Vagina (tissue), 2 donors: Measurements from ENCODE around the gene MT1A. TPM values are rescaled to one million over a fixed set of nuclear protein-coding genes. Genes with fewer than 3 reads are reported as not detected.

ENCODE experiments used
- DNase-seq, 2 donors: peaks; one replicate each; pipeline ENCODE4 v3.0.0-alpha.2; 2017; ENCODE audit errors: extremely low spot score in 2 of 2
- H3K27ac ChIP-seq: fragments of 200-600 bp; sonication (generic); one replicate; pipeline ENCODE4 v1.5.1; 2019
- H3K27me3 ChIP-seq: fragments of 200-600 bp; sonication (generic); one replicate; pipeline ENCODE4 v1.5.1; 2019
- H3K36me3 ChIP-seq, 2 donors: fragments of 200-600 bp; sonication (generic); one replicate each; pipeline ENCODE4 v1.5.1; 2017 to 2019
- H3K4me1 ChIP-seq: fragments of 200-600 bp; sonication (generic); one replicate; pipeline ENCODE4 v1.5.1; 2019
- H3K4me3 ChIP-seq, 2 donors: fragments of 200-600 bp; sonication (generic); 1 replicate in 1 of 2; 2 replicates in 1 of 2; pipeline ENCODE4 v1.5.1; 2016 to 2019
- H3K9me3 ChIP-seq: fragments of 200-600 bp; sonication (generic); one replicate; pipeline ENCODE4 v1.5.1; 2019
- CTCF ChIP-seq, 3 experiments: fragments of 450-650 bp in 2 of 3; fragments of 200-600 bp in 1 of 3; sonication (generic) in 1 of 3; IDR thresholded peaks; one replicate each; pipeline ENCODE4 v1.5.1; 2017 to 2019; ENCODE audit warnings: antibody characterized with exemption in 3 of 3, mild to moderate bottlenecking in 2 of 3, moderate library complexity in 2 of 3
- POLR2A ChIP-seq, 2 donors: fragments of 450-650 bp; IDR thresholded peaks; one replicate each; pipeline ENCODE4 v1.6.1; 2017; ENCODE audit warnings: antibody characterized with exemption in 2 of 2, mild to moderate bottlenecking in 2 of 2, moderate library complexity in 2 of 2
- POLR2AphosphoS5 ChIP-seq, 2 donors: sonication (generic); formaldehyde crosslinking; IDR thresholded peaks; one replicate each; pipeline ENCODE4 v1.9.0; 2017; ENCODE audit warnings: antibody characterized with exemption in 2 of 2, mild to moderate bottlenecking in 2 of 2, low read depth in 1 of 2; ENCODE audit not compliant: insufficient read depth in 1 of 2
- intact Hi-C: fragments of 100-400 bp; cut with DNase I; formaldehyde crosslinking; loops from one replicate; pipeline ENCODE4 v1.15.1; 2023
- total RNA-seq: library from RNA; depleted of rRNA; stranded (reverse); fragments of >200 nt; gene quantifications from one replicate; pipeline ENCODE4 v1.2.3, GENCODE V29; 2016

MT1A gene
- total RNA-seq, 1 donor from 2014 or later: 110 TPM

- intact Hi-C loops: loop anchor here (2.0 to 5.0 kb wide), 2 partner anchors 56 to 77 kb away; partner anchors contain the start of gene MT1E
- Histone ChIP-seq H3K27ac (peak overlapping the region; percentile 80), H3K9me3 (no peaks in the 10 kb centered on the region), H3K4me1 (peaks cover 24% of the 10 kb centered on the region), H3K4me3 (peak overlapping the region; percentile 59 to 75), H3K36me3 (no peaks in the 10 kb centered on the region), H3K27me3 (no peaks in the 10 kb centered on the region)
- no peak for DNase-seq
- TF ChIP-seq CTCF (IDR thresholded peaks at IDR 0.05): no peak
- peak in 1 of 2 donors; percentile 54 for TF ChIP-seq POLR2AphosphoS5 (IDR thresholded peaks at IDR 0.05; ENCODE audit: insufficient read depth in 1 of 2, low read depth in 1 of 2)
- no peak for TF ChIP-seq POLR2A (IDR thresholded peaks at IDR 0.05)
Observed at GRCh38 chr16:56683424-56684172, 45.1 kb downstream of the MT1A start.

- Histone ChIP-seq H3K4me3 (peak overlapping the region in 1 of 2 donors; percentile 59), H3K9me3 (no peaks in the 10 kb centered on the region), H3K27me3 (no peaks in the 10 kb centered on the region), H3K4me1 (peaks cover 24% of the 10 kb centered on the region), H3K27ac (peak overlapping the region; percentile 80), H3K36me3 (no peaks in the 10 kb centered on the region)
- TF ChIP-seq CTCF (IDR thresholded peaks at IDR 0.05) (no peak), POLR2AphosphoS5 (IDR thresholded peaks at IDR 0.05; ENCODE audit: insufficient read depth in 1 of 2, low read depth in 1 of 2) (no peak), POLR2A (IDR thresholded peaks at IDR 0.05) (no peak)
- intact Hi-C loops: loop anchor here (5.0 kb wide), 1 partner anchor 57 kb away; the partner anchor contains the start of gene MT1E
- DNase-seq: no peak
Observed at GRCh38 chr16:56684256-56684925, 45.9 kb downstream of the MT1A start.

DNA sequence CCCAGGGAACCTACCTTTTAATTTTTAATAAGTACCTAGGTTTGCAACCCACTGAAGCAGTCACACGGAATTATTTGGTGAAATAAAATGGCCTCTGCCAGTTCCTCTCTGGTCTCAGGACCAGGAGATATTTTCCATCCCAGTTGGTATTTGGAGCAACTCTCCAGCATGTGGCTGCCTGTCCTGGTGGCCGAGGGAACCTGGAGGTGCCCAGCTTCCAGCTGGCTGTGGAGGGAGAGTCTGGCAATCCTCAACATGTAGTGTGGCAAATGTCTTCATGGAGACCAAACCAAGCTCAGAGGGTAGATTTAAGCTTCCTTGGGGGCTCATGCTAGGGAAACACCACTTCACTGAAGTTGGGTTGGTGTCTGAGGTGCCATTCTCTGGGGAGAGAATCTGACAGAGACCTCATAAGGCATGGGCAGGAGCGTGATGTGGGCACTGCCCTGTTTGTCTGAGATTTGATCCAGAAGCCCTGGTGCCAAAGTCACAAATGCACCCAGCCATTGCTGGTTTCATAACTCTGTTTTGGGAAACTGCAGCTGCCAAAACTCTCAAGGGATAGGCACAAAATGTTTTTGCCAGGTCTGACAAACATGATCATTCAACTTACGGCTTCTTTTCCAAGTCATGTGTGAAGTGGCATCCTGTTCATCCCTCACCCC lies 46.6 kb downstream of the MT1A start:
- no peaks in the 10 kb centered on the region for H3K36me3 ChIP-seq
- H3K4me3 ChIP-seq: peak overlapping the region in 1 of 2 donors; percentile 59
- no peak for DNase-seq
- peak overlapping the region; percentile 80 for H3K27ac ChIP-seq
- TF ChIP-seq POLR2AphosphoS5 (IDR thresholded peaks at IDR 0.05; ENCODE audit: insufficient read depth in 1 of 2, low read depth in 1 of 2) (peak in 1 of 2 donors; percentile 40), POLR2A (IDR thresholded peaks at IDR 0.05) (no peak)
- H3K27me3 ChIP-seq: no peaks in the 10 kb centered on the region
- H3K9me3 ChIP-seq: no peaks in the 10 kb centered on the region
- peaks cover 24% of the 10 kb centered on the region for H3K4me1 ChIP-seq
- intact Hi-C loops: loop anchor here (5.0 kb wide), 1 partner anchor 58 kb away; the partner anchor contains the start of gene MT1E

GRCh38 chr16:56686758-56687157 lies 48.3 kb downstream of the MT1A start:
- Histone ChIP-seq H3K4me1 (peaks cover 24% of the 10 kb centered on the region), H3K27ac (no peak overlapping the region), H3K36me3 (no peaks in the 10 kb centered on the region), H3K27me3 (no peaks in the 10 kb centered on the region), H3K9me3 (no peaks in the 10 kb centered on the region), H3K4me3 (no peak overlapping the region)
- DNase-seq: no peak
- TF ChIP-seq POLR2A (IDR thresholded peaks at IDR 0.05): no peak
- no peak for TF ChIP-seq CTCF (IDR thresholded peaks at IDR 0.05)
- no peak for TF ChIP-seq POLR2AphosphoS5 (IDR thresholded peaks at IDR 0.05; ENCODE audit: insufficient read depth in 1 of 2, low read depth in 1 of 2)
- intact Hi-C loops: no loop called here

DNA sequence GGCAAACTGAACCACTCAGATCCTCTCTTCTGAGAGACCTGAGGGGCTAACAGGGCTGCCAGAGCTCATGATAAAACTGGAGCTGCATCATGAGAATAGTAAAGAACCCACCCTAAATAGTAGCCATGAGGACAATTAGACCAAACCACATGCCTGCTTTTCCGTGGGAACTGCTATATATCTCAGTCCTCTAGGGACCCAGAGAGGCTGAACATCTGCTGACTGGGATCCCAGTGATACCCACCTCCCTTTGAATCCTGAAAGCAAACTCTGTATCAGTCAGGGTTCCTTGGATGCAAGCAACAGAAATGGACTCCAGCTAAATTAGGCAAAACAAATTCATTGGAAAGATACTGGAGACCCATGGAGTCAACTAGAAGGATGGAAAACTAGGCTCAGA lies 50.3 kb downstream of the MT1A start:
- TF ChIP-seq POLR2A (IDR thresholded peaks at IDR 0.05): no peak
- no peak for TF ChIP-seq POLR2AphosphoS5 (IDR thresholded peaks at IDR 0.05; ENCODE audit: insufficient read depth in 1 of 2, low read depth in 1 of 2)
- TF ChIP-seq CTCF (IDR thresholded peaks at IDR 0.05): no peak
- no peak overlapping the region for H3K27ac ChIP-seq
- intact Hi-C loops: no loop called here
- no peak overlapping the region for H3K4me3 ChIP-seq
- peaks cover 10% of the 10 kb centered on the region for H3K4me1 ChIP-seq
- H3K27me3 ChIP-seq: no peaks in the 10 kb centered on the region
- H3K36me3 ChIP-seq: no peaks in the 10 kb centered on the region
- H3K9me3 ChIP-seq: no peaks in the 10 kb centered on the region
- DNase-seq: no peak
